CD14-positive monocyte (primary cell): Measurements from ENCODE around the gene PLXNA2. TPM values are rescaled to one million over a fixed set of nuclear protein-coding genes. Genes with fewer than 3 reads are reported as not detected.

ENCODE experiments used
- DNase-seq, 3 donors: peaks; one replicate each; pipeline ENCODE4 v3.0.0-alpha.2; 2011 to 2022
- H2AFZ ChIP-seq: 2 replicates; pipeline ENCODE4 v1.6.0; 2012; ENCODE audit warnings: mild to moderate bottlenecking, low read depth, low read length, inconsistent platforms; ENCODE audit not compliant: insufficient read depth, poor library complexity, severe bottlenecking
- H3K27ac ChIP-seq, 2 donors: 1 replicate in 1 of 2; 2 replicates in 1 of 2; pipeline ENCODE4 v1.5.1; 2012 to 2013; ENCODE audit warnings: low read length in 2 of 2, control low read depth in 1 of 2, inconsistent platforms in 1 of 2, low read depth in 1 of 2, mild to moderate bottlenecking in 1 of 2
- H3K27me3 ChIP-seq, 2 donors: one replicate each; pipeline versions ENCODE4 v1.6.0 to v1.6.1; 2011 to 2013; ENCODE audit warnings: low read length in 2 of 2; ENCODE audit not compliant: control insufficient read depth in 2 of 2, insufficient read depth in 2 of 2
- H3K36me3 ChIP-seq, 2 donors: replicated peaks in 1 of 2; 1 replicate in 1 of 2; 2 replicates in 1 of 2; pipeline versions ENCODE4 v1.5.1 to v1.6.1; 2012 to 2013; ENCODE audit warnings: low read length in 2 of 2, control low read depth in 1 of 2, inconsistent platforms in 1 of 2, mild to moderate bottlenecking in 1 of 2; ENCODE audit not compliant: insufficient read depth in 2 of 2, control insufficient read depth in 1 of 2
- H3K4me1 ChIP-seq, 2 donors: 1 replicate in 1 of 2; 2 replicates in 1 of 2; pipeline versions ENCODE4 v1.5.1 to v1.6.1; 2012 to 2013; ENCODE audit warnings: low read length in 2 of 2, control low read depth in 1 of 2, inconsistent platforms in 1 of 2, mild to moderate bottlenecking in 1 of 2, moderate library complexity in 1 of 2; ENCODE audit not compliant: insufficient read depth in 2 of 2, control insufficient read depth in 1 of 2
- H3K4me2 ChIP-seq: replicated peaks from 2 replicates; pipeline ENCODE3; 2012; ENCODE audit warnings: low read length, moderate library complexity, mild to moderate bottlenecking; ENCODE audit not compliant: poor library complexity, severe bottlenecking; ENCODE audit errors: extremely low read depth
- H3K4me3 ChIP-seq, 3 experiments: fragments of 200-600 bp in 1 of 3; sonication (generic) in 1 of 3; replicated peaks in 1 of 3; 1 replicate in 2 of 3; 2 replicates in 1 of 3; pipeline ENCODE4 v1.5.1; 2011 to 2013; ENCODE audit warnings: low read length in 3 of 3, mild to moderate bottlenecking in 3 of 3, control low read depth in 2 of 3, low read depth in 2 of 3, inconsistent platforms in 1 of 3, moderate library complexity in 1 of 3
- H3K79me2 ChIP-seq: 2 replicates; pipeline ENCODE4 v1.6.0; 2012; ENCODE audit warnings: mild to moderate bottlenecking, control low read depth, inconsistent platforms, low read length, moderate library complexity; ENCODE audit not compliant: insufficient read depth
- H3K9ac ChIP-seq: 2 replicates; pipeline ENCODE4 v1.6.0; 2017; ENCODE audit warnings: low read length, mild to moderate bottlenecking; ENCODE audit not compliant: insufficient read depth, poor library complexity, severe bottlenecking
- H3K9me3 ChIP-seq, 2 donors: replicated peaks in 1 of 2; 1 replicate in 1 of 2; 2 replicates in 1 of 2; pipeline versions ENCODE4 v1.5.1 to v1.6.1; 2012 to 2013; ENCODE audit warnings: low read length in 2 of 2, control low read depth in 1 of 2; ENCODE audit not compliant: control insufficient read depth in 1 of 2, insufficient read depth in 1 of 2
- H4K20me1 ChIP-seq: 2 replicates; pipeline ENCODE4 v1.6.0; 2012; ENCODE audit warnings: mild to moderate bottlenecking, low read length, control low read depth, moderate library complexity; ENCODE audit not compliant: insufficient read depth
- H3K27ac Mint-ChIP-seq, 7 donors: one replicate each; pipeline ENCODE4 v1.8.0; 2020; ENCODE audit warnings: mild to moderate bottlenecking in 7 of 7, mixed read lengths in 7 of 7, moderate library complexity in 6 of 7, inconsistent platforms in 2 of 7
- H3K27me3 Mint-ChIP-seq, 3 donors: one replicate each; pipeline ENCODE4 v1.8.0; 2021 to 2022; ENCODE audit warnings: low read depth in 3 of 3, mild to moderate bottlenecking in 3 of 3, mixed read lengths in 3 of 3, moderate library complexity in 3 of 3, inconsistent platforms in 1 of 3
- H3K36me3 Mint-ChIP-seq, 2 donors: one replicate each; pipeline ENCODE4 v1.8.0; 2020; ENCODE audit warnings: mixed read lengths in 2 of 2, inconsistent platforms in 1 of 2, mild to moderate bottlenecking in 1 of 2
- H3K4me1 Mint-ChIP-seq: one replicate; pipeline ENCODE4 v1.8.0; 2020; ENCODE audit warnings: mild to moderate bottlenecking, mixed read lengths
- H3K4me3 Mint-ChIP-seq, 2 donors: one replicate each; pipeline ENCODE4 v1.8.0; 2020; ENCODE audit warnings: mild to moderate bottlenecking in 2 of 2, mixed read lengths in 2 of 2, moderate library complexity in 1 of 2
- H3K9me3 Mint-ChIP-seq, 7 donors: one replicate each; pipeline ENCODE4 v1.8.0; 2020 to 2022; ENCODE audit warnings: mixed read lengths in 7 of 7, mild to moderate bottlenecking in 6 of 7, moderate library complexity in 6 of 7, inconsistent platforms in 2 of 7
- CTCF ChIP-seq: fragments of 200-600 bp; IDR thresholded peaks from one replicate; pipeline ENCODE4 v1.8.0; 2022; ENCODE audit warnings: antibody characterized with exemption, mild to moderate bottlenecking
- WGBS: methylation state at CpG from one replicate; pipeline ENCODE4 v1.1.5; 2013; ENCODE audit warnings: missing lambda C conversion rate; ENCODE audit not compliant: insufficient coverage; 5-methylcytosine and 5-hydroxymethylcytosine counted together
- intact Hi-C, 2 donors: fragments of 100-400 bp; cut with micrococcal nuclease; formaldehyde crosslinking; loops; one replicate each; pipeline versions ENCODE4 v1.15.0 to v1.15.1; 2023
- polyA plus RNA-seq, 3 donors: library from polyadenylated mRNA; depleted of rRNA in 1 of 3; unstranded in 2 of 3; stranded (reverse) in 1 of 3; fragments of 300-500 nt in 2 of 3; fragments of >200 nt in 1 of 3; fragmentation: Illumina TruSeq in 2 of 3; gene quantifications; 1 replicate in 2 of 3; 2 replicates in 1 of 3; pipeline ENCODE4 v1.2.3, GENCODE V29; 2012 to 2021

The PLXNA2 gene
- polyA plus RNA-seq, 3 donors, result 0.75 to 2.1 (median 1.1) TPM

DNA sequence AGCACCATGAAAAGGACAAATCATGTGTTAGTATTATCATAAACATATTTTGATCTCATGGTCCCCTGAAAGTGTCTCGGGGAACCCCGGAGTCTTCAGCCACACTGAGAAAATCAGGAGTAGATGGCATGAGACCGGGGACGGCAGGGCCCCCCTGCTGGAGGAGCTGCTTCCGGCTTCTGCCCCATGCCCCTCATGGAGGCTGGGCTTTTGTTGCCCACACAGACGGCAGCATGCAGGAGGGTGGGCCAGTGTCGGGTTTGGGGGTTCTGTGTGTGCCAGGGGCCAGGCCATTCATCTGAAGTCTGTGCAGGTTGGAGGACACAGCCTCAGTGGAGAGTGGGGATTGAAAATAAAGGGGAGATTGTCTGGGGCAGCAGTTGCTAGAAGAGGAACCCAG, 258.2 kb downstream of the PLXNA2 start:
- no peak overlapping the region for H3K27ac ChIP-seq
- no peaks in the 10 kb centered on the region for H3K9me3 Mint-ChIP-seq
- no peak overlapping the region for H3K9ac ChIP-seq
- DNase-seq, result no peak
- no peaks in the 10 kb centered on the region for H3K36me3 ChIP-seq
- H3K27me3 ChIP-seq, result no peaks in the 10 kb centered on the region
- H3K79me2 ChIP-seq, result no peaks in the 10 kb centered on the region
- no peak overlapping the region for H3K4me2 ChIP-seq
- H3K27me3 Mint-ChIP-seq, result peaks cover 0 to 4% (median 3%) of the 10 kb centered on the region in 3 donors
- H3K4me3 ChIP-seq, result no peak overlapping the region
- H3K36me3 Mint-ChIP-seq, result no peaks in the 10 kb centered on the region
- H3K27ac Mint-ChIP-seq, result no peak overlapping the region
- H2AFZ ChIP-seq, result no peak overlapping the region
- no peaks in the 10 kb centered on the region for H4K20me1 ChIP-seq
- H3K4me1 Mint-ChIP-seq, result no peaks in the 10 kb centered on the region
- no peaks in the 10 kb centered on the region for H3K9me3 ChIP-seq
- no peaks in the 10 kb centered on the region for H3K4me1 ChIP-seq
- H3K4me3 Mint-ChIP-seq, result no peak overlapping the region
- 86% methylated on average over 5 of the region's 7 CpGs for WGBS
- TF ChIP-seq CTCF, result no peak
- intact Hi-C loops, result no loop called here

- H3K79me2 ChIP-seq, result no peaks in the 10 kb centered on the region
- H3K4me1 ChIP-seq, result no peaks in the 10 kb centered on the region
- H3K36me3 Mint-ChIP-seq, result no peaks in the 10 kb centered on the region
- H3K9me3 Mint-ChIP-seq, result no peaks in the 10 kb centered on the region
- H3K4me2 ChIP-seq, result no peak overlapping the region
- no peaks in the 10 kb centered on the region for H3K27me3 ChIP-seq
- H3K9ac ChIP-seq, result no peak overlapping the region
- no peak for DNase-seq
- H3K4me1 Mint-ChIP-seq, result no peaks in the 10 kb centered on the region
- intact Hi-C loops, result no loop called here
- H3K36me3 ChIP-seq, result no peaks in the 10 kb centered on the region
- 100% methylated on average over 1 of the region's 4 CpGs for WGBS
- H4K20me1 ChIP-seq, result no peaks in the 10 kb centered on the region
- TF ChIP-seq CTCF, result no peak
- no peak overlapping the region for H3K27ac ChIP-seq
- no peak overlapping the region for H3K27ac Mint-ChIP-seq
- H3K27me3 Mint-ChIP-seq, result peaks cover 0 to 5% (median 4%) of the 10 kb centered on the region in 3 donors
- H3K4me3 Mint-ChIP-seq, result no peak overlapping the region
- no peak overlapping the region for H2AFZ ChIP-seq
- no peaks in the 10 kb centered on the region for H3K9me3 ChIP-seq
- no peak overlapping the region for H3K4me3 ChIP-seq
Observed at GRCh38 chr1:207984831-207985572, 259.2 kb downstream of the PLXNA2 start.
